Anterior cingulate cortex (tissue), 58 donors: Measurements from ENCODE around the gene LIMCH1.
"Not testable (repeated sequence)": the region's sequence is repeated elsewhere in the genome, so short reads cannot be mapped to it uniquely, and the experiment has no call there.

Experiments
- DNase-seq, 58 donors: peaks; one replicate each; lab custom pipeline; 2025; lab: John Stamatoyannopoulos, UW

Gene LIMCH1

DNA sequence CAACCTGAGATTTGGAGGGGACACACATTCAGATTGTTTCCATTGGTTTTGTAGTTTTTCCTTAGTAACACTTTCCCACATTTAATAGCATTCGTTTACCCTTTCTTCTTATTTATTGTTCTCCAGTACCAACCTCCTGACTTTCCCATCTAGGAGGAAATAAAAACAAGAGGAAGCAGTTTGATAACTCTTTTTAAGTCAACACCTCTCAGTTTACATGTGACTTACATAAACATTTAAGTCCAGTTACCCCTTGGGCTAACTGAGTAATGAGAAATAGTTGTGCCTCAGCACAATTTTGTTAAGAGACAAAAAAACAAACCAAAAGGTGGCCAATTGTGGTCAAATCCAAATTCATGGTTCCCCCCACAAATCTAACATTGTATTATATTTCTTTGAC lies 175.8 kb downstream of the LIMCH1 start:
- no peak for DNase-seq

DNA sequence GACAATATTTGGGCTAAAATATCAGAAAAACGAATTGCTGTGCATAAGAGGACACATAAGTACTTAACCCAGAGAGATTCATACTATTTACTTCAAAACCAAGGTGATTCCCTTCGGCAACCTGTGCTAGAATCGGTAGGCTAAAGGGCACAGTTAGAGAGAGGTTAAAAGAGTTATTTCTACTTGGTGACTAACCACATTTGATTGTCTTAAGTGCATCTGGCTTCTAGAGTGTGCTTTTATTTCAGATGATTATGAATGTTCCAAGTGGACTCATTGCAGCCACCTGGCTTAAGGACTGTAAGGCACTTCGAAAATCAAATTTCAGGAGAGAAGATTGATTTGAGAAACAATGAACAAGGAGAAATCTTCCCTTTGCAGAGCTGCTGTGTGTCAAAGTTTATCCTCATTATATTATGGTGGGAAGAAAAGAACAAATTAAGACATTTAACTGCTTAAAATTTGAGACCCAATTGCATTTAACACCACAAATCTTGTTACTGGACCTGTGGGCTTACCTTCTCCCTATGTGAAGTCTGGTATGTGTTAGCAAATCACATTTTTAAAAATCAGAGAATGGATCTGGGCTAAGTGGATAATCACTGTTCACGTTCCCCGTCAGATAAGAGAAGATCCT lies 176.5 kb downstream of the LIMCH1 start:
- no peak for DNase-seq

DNA sequence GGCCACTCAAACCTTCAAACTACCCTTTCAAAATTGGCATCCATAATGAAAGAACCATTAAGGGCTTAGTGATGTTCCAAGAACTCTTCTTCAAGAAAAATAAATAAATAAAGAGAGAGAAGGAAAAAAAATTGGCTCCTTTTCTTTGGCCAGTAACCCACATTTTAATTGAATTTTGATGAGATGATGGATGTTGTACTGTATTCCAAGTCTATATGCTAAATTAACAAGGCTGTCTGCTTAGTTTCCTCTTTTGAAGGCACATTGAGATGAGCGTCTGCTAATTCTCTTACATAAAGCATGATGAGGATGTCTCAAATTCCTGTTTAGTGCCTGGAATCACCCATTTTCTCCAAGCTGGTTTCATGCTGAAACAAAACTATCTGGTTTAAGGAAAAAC lies 177.2 kb downstream of the LIMCH1 start:
- no peak for DNase-seq

DNA sequence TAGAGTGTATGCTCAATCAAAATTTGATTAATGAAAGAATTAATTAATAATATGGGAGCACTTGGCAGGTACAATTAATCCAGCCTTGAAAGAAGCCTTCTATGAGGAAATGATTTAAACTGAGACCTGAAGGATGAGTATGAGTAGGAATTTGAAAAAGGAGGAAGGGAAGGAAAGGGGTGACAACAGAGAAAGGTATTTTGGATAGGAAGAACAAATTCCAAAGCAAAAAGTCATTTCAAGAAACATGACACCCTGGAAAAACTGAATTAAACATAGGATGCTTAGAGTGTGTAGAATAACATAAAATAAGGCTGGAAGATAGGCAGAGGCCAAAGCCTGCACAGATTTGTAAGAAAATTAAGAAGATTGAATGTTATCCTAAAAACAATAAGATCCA lies 180.9 kb downstream of the LIMCH1 start:
- no peak for DNase-seq

DNA sequence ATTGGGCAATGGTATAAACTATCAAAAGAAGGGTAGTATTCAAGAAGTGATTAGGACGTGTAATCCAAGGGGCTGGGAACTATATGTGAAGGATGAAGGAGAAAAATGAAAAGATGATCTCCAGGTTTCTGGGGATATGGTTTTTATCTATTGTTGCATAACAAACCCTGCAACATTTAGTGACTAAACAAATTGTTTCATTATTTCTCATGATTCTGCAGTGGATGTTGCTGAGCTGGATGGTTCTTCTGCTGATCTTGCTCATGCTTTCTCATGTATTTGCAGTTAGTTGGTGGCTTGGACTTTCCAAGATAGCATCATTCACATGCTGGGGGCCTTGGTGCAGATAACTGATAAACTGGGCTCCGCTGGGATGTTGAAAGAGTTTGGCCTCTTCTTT lies 181.5 kb downstream of the LIMCH1 start:
- DNase-seq, result no peak

DNA sequence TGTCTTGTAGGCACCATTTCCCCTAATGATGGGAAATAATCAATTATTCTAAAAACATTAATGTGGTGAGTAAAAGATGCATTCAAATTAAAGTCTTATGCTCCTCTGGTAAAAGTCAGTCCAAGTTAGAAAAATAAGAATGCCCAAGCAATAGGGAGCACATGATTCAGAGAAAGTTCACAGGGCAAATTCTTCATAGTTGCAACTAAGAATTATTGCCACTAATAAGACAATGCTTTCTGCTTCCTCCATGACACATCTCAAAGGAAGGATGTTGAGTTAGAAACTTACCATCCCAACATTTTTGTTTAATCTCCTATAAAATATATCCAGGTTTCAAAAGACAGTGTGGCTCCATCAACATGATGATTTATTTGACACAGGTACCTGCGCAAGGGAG lies 184.2 kb downstream of the LIMCH1 start:
- no peak for DNase-seq

DNA sequence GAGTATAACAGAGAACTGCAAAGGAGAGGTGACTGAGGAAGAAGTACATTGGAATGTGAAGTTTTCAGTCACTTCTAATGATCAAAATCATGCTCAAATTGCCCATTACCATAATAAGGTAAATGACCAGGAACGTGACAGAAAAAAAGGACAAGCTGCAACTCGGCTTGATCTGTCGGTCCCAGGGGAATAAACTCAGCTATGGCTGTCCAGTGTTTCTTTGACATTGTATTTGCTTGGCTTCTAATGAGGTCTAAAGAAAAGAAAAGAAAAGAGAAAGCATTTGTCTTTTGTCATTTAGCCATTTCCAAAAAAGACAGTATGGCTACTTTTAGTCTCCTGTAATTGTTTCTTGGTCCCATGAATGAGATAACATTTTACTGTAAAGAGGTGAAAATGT lies 185.3 kb downstream of the LIMCH1 start:
- no peak for DNase-seq

DNA sequence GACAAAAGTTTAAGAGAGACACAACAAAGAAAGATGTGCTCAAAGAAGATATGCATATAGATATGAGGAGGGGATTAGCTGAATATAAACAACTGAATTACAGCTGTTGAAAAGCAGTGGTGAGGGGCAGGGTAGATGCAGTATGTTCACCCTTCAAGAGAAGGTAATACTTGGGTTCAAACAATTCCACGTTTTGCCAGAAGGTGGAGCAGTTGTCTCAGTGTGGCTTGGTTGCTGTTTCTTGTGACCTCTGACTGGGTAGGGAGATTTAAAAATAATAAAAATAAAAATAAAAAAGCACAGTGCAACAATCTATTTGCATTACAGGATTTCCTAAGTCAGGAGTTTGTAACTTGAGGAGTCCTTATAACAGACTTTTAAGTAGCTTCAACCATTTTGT lies 187.3 kb downstream of the LIMCH1 start:
- no peak for DNase-seq

DNA sequence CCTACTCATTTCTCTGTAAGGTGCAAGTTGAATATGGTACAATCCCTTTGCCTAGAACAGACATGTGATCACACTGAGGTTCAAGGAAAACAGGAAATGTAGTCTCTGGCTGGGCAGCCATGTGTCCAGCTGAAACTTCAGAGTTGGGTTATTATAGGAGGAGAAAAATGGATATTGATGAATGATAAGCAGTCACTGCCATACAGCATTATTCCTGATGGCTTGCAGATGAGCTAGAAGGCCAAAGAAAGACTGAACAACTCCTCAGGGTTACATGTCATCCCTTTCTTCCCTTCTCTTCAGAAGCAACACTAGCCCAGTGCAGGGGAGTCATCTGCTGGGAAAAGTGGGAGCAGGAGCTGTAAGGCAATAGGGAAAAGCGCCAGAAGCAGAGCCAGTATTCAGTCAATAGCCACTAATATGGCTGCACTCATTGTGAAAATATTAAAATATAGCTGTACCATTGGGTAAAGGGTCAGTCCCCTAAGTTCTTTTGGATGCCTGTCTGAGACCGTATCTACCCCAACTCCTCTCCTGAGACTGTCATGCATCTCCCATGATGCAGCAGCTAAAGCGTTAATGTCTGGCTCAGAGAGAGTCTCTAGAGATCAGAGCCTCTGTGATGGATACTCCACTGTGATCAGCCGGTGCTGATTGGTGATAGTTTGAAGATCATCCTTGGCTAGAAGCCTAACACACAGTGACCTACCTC lies 190.1 kb downstream of the LIMCH1 start:
- no peak for DNase-seq

DNA sequence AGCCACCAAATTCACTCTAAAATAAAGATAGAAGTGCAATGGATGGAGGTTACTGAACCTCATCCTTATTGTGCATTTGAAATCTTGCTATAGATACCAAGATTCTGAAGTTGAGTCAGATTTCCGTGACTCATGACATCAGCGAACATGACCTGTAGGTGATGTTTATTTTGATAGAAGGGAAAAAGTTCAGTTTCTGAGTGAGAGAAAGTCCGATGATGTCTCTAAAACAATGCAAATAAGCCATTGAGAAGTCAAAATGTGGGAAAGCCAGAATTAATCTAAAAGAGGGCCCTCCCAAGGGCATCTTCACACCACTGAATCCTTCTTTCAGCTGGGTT lies 190.6 kb downstream of the LIMCH1 start:
- DNase-seq, result no peak

DNA sequence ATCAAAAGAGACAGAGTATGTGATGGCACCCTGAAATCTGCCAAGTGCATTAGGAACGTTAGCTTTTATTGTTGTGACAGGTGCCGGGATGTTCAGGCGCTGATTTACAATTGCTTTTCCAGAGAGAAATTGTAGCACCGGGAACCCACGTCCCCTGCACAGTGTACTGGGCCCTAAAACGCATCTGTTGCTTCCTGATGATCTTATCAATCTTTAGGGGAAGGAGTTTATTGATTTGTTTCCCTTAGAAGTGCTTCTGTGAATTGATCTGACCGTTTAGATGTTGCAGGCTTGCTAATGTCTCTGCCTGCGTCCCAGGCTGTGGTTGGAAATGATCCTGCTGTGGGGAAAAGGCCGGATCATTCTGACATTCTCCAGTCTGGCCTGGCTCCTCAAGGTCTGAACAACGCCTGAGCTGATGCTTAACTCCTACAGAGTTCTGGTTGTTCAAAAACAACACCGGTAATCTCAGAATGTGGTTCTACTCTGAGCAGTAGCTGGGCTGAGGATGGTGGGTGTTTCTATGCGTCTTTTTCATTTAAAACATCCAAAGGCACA lies 193.7 kb downstream of the LIMCH1 start:
- DNase-seq, result no peak

DNA sequence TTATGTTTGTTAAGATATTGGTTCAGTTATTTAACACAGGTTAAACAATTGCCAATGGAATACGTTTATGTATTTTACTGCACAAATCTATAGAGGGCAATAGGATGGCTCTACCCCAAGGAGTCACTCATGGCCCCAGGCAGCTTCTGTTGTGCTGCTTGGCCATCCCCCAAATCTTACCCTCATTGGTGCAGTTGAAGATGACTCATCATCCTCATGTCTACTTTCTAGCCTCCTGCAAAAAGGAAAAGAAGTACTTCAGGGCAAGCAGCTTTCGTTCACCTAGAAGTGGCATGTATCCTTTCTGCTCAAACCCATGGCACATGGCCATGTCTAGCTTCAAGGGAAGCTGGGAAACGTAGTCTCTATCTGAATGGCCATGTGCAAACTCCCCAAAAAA lies 196.4 kb downstream of the LIMCH1 start:
- DNase-seq, result no peak

DNA sequence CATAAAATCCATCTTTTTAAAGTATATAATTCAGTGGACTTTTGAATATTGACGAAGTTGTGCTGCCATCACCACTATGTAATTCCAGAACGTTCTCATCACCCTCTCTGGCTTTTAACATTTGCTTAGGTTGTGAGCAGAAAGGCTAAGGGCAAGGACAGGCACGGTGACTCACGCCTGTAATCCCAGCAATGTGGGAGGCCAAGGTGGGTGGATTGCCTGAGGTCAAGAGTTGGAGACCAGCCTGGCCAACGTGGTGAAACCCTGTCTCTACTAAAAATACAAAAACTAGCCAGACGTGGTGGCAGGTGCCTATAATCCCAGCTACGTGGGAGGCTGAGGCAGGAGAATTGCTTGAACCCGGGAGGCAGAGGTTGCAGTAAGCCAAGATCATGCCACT lies 199.5 kb downstream of the LIMCH1 start:
- not testable (repeated sequence) for DNase-seq

DNA sequence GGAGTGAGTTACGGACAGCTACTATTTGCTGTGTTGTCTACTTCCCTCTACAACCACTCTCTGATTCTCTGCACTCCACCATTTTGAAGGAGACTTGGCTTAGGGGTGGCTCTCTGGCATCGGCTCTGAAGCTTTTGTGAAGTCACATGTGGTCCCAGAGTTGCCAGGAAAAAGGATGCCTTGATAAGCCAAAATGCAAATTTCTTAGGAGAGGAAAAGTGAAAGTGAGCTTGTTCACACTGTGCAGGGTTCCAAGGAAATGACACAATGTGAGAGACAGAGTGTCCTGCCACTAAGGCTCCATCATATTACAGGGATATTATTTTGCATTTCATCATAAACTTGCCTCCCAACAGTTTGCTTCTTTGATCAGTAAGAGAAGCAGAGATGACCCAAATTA lies 203.4 kb downstream of the LIMCH1 start:
- DNase-seq, result peak in 1 of 58 donors; percentile 3

DNA sequence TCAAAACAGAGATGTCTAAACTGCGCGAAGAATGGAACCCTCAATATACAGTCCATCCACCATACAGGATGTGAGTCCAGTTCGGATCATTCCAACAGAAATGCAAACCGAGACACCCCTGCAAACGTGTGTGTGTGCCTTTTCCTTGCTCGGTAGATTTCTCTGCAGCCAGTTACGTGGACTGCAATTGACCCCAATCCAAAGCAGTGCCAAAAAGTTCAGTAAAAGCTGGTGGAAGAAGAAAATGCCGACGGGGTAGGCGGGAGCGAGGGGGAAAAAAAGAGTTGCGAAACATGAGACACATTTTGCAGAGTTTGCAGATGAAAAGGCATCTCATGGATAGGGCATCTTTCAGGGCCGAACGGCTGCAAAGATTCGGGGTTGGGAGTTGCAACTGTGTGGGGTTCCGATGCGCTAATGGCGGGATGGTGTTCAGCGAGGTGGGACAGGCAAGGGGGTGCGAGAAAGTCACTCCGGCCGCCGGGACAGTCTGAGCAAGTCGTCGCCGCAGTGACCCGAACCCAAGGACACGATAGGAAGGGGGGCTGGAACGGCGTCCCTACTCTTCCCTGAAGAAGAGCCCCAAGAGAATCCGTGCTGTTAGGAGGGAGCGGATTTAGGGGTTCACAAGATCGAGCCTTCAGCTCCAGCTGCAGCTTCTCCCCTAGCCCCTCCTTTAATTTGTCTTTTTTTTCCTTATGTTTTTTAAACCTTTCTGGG lies 206.8 kb downstream of the LIMCH1 start:
- DNase-seq, result no peak

DNA sequence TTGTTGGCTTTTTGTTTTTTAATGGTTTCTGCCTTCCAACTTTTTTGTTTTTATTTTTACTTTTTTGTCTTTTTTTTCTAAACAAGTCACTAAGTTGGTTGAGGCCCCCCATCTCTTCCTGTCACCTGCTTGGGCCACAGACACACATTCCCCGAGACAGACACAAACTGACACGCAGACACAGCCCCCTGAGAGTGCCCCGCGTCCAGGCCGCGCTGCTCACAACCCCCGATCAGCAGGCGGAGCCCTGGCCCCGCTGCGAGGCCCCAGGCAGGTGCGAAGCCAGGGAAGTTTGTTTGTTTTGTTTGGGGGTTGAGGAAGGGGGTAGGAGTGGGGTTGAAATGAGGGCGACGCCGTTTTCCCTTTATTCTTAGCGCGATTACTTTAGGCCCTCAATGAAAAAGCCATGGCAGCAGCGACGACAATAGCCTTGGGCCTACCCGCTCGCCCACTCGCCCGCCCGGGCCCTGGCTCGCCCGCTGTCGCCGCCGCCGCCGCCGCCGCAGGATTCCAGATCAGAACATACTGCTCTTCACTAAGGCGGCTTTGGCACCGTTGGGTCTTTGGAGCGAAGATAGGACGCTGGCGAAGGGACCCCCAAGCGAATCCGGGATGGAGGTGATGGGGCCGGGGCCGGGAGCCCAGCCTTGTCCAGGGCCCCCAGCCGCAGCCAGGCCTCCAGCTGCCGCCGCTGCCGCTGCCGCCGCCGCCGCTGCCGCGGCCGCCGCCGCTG lies 207.5 kb downstream of the LIMCH1 start:
- no peak for DNase-seq

DNA sequence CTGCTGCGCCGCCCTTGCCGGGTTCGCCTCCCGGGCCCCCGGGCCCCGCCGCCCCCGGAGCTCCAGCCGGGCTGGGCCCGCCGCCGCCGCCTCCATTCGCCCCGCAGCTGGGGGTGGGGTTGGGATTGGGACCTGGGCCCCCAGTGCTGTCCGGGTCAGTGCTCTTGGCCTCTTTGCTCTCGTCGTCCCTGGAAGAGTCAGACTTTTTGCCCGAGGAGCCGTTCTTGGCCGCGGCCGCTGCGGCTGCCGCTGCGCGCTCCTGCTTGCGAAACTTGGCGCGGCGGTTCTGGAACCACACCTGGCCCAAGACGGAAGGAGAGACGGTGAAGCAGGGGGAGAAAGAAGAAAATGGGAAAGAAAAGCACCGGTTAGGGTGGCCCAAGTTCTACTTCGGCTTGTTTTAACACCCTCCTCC lies 208.1 kb downstream of the LIMCH1 start:
- no peak for DNase-seq

DNA sequence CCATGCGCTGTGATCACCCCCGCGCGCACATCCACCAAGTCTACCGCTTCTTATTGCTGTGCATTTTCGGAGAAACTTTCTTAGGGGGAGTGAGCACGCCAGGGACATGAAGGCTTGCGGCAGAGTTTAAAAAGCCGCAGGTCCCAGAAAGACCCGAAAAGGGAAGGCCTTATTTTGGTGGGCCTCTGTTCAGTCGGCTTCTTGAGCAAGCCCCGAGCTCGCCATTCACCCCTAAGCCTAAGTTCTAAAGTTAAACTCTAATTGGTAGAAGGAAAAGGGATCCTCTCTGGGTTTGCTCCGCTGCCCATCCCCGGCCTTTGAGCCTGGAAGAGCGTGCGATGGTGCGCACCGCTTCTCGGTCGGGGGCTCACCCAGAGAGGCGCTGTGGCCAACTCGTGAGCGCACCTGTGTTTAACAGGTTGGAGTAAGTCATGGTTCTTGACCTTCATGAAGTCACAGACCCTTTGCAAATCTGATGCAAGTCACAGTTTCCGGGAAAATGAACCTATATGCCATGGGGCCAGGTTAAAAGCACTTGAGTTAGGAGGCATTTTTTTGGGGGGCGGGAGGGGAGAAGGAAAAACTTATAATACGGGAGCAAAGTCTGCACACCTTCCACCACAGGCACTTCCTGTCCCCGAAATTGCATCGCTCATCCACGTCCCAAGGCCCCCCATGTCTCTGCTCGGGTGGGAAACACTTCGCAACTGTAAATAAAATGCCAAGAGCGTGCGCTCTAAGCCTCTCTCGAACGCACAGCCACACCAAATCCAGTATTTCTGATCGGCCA lies 208.7 kb downstream of the LIMCH1 start:
- no peak for DNase-seq

DNA sequence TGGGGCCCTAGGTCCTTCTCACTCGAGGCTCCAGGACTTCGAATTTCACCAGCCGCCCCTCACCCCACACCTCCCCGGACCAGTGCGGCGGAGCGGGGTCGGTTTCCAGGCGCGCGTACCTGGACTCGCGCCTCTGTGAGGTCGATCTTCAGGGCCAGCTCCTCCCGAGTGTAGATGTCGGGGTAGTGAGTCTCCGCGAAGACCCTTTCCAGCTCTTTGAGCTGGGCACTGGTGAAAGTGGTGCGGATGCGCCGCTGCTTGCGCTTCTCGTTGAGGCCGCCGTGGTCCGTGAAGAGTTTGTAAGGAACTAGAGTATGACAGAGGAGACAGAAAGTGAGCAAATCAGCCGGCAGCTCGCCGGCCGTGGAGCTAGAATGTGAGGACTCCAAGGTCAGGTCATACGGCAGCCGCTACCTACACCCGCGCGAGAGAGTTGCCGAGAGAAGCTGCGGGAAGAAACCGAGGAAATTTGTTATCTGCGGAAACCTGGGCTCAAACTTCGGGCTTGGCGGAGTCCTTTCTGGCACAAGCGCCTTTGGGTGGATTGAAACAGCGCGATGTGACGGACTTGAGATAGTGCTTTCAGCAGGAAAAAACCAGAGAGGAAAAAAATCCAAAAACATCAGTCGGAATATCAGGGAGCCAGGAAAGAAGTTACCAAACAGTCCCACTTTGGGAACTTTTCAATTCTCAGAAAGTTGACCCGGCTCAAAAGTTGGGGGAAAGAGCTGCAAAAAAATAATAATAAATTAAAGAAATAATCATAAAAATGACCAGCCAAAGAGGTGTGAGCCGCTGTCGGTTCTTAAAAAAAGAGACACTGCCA lies 209.5 kb downstream of the LIMCH1 start:
- DNase-seq, result no peak
